ENCODE results near the gene SCFD2.

Gene SCFD2

DNA sequence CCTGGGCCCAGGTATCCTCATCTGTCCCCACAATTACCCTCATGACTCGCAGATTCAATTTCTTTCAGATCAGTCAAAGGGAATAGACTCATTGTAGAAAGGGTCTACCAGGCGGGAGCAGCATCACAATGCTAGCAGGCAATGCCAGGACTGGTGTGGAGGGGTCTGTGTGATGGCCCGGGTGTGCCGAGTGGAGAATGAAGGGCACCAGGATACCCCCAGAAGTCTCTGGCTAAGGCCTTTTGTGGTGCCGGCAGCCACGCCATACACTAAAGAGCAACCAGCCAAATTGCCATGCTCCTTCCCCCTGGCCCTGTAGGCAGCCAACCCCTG lies 541.6 kb downstream of the SCFD2 start:
- DNase-seq (ENCODE audit: low read depth): no peak

DNA sequence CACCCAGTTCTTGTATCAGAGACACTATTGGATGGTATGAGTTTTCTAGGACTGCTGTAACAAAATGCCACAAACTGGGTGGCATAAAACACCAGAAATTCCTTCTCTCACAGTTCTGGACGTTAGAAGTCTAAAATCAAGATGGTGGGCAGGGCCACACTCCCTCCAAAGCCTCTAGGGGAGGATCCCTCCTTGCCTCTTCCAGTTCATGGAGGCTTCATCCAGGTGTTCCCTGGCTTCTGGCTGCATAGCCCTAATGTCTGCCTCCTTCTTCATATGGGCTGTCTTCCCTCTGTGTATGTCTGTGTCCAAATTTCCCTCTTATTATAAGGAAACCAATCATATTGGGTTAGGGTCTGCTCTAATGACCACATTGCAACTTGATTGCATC lies 542.2 kb downstream of the SCFD2 start:
- no peak for DNase-seq (ENCODE audit: low read depth)
